GM23338 (cell line): Measurements from ENCODE around the gene PCP4L1.

Source experiments
- CTCF ChIP-seq, 2 experiments: fragments of 200-600 bp in 1 of 2; sonication (generic) in 1 of 2; conservative IDR thresholded peaks; 2 replicates each; pipeline versions ENCODE4 v1.5.1 to v1.6.1; 2016 to 2017; ENCODE audit warnings: antibody characterized with exemption in 2 of 2, low read depth in 2 of 2, mild to moderate bottlenecking in 2 of 2, moderate library complexity in 1 of 2
- EZH2 ChIP-seq: fragments of 200-600 bp; sonication (generic); IDR thresholded peaks from one replicate; pipeline ENCODE4 v1.8.0; 2017; ENCODE audit warnings: antibody characterized with exemption, mild to moderate bottlenecking, low read depth; ENCODE audit not compliant: unreplicated experiment
- POLR2AphosphoS5 ChIP-seq: IDR thresholded peaks from 2 replicates; pipeline ENCODE4 v1.6.1; 2016; ENCODE audit warnings: antibody characterized with exemption, low read depth

- TF ChIP-seq POLR2AphosphoS5 (no peak), CTCF (conservative IDR thresholded peaks at IDR 0.05; ENCODE audit: low read depth in 2 of 2) (no peak; a peak in 2 of 4 replicates), EZH2 (no peak)
These were observed 27.0 kb downstream of the PCP4L1 start for GRCh38 chr1:161285521-161285920.
